C4-2B (cell line): ENCODE measurements around the gene CWF19L2.

Experiments
- CTCF ChIP-seq: fragments of 450-650 bp; conservative IDR thresholded peaks from 2 replicates; pipeline ENCODE4 v1.5.1; 2017; ENCODE audit warnings: mild to moderate bottlenecking
- ZFX ChIP-seq: fragments of 450-650 bp; IDR thresholded peaks from 2 replicates; pipeline ENCODE4 v1.6.1; 2017

- TF ChIP-seq CTCF, result no peak
- no peak for TF ChIP-seq ZFX
Observed at GRCh38 chr11:107473792-107474191, 16.2 kb upstream of the CWF19L2 start.
